H1 (cell line): ENCODE results near the gene TAB3. TPM values are rescaled to one million over a fixed set of nuclear protein-coding genes. Genes with fewer than 3 reads are reported as not detected.

Experiments
- CTCF ChIA-PET: fragments of 300-600 bp; sonication (Branson Sonifier 250); formaldehyde crosslinking; loops from one replicate; lab custom pipeline; 2021; ENCODE audit not compliant: partially characterized antibody; lab: Charles Lee
- POLR2A ChIA-PET: fragments of 300-600 bp; sonication (Branson Sonifier 250); formaldehyde crosslinking; loops from one replicate; lab custom pipeline; 2021; ENCODE audit warnings: inconsistent platforms; ENCODE audit not compliant: partially characterized antibody; lab: Charles Lee
- DNase-seq, 2 experiments: peaks; one replicate each; pipeline versions ENCODE4 v3.0.0 to v3.0.0-alpha.2; 2010 to 2022; ENCODE audit warnings: low spot score in 2 of 2, low read depth in 1 of 2, mixed read lengths in 1 of 2
- FAIRE-seq: peaks from 2 replicates; lab custom pipeline; 2011; peaks lifted over from hg19 to GRCh38; lab: Jason Lieb, UNC
- H2AFZ ChIP-seq: 2 replicates; pipeline ENCODE4 v1.8.1; 2012; ENCODE audit warnings: low read length, inconsistent platforms
- H2AK5ac ChIP-seq: 2 replicates; pipeline ENCODE4 v1.6.1; 2013; ENCODE audit warnings: low read depth, low read length
- H2BK120ac ChIP-seq: replicated peaks from 2 replicates; pipeline ENCODE3; 2013; ENCODE audit warnings: low read depth, low read length, inconsistent platforms
- H2BK12ac ChIP-seq: 2 replicates; pipeline ENCODE4 v1.6.1; 2013; ENCODE audit warnings: low read depth, low read length
- H2BK15ac ChIP-seq: 2 replicates; pipeline ENCODE4 v1.6.1; 2013; ENCODE audit warnings: low read length
- H2BK20ac ChIP-seq: 2 replicates; pipeline ENCODE4 v1.6.1; 2013; ENCODE audit warnings: low read length
- H2BK5ac ChIP-seq: 2 replicates; pipeline ENCODE4 v1.6.1; 2013; ENCODE audit warnings: low read depth, low read length
- H3K14ac ChIP-seq: 2 replicates; pipeline ENCODE4 v1.6.1; 2013; ENCODE audit warnings: inconsistent platforms; ENCODE audit not compliant: insufficient read length
- H3K18ac ChIP-seq: 2 replicates; pipeline ENCODE4 v1.6.1; 2013; ENCODE audit warnings: low read length; ENCODE audit errors: extremely low read depth
- H3K23ac ChIP-seq: 2 replicates; pipeline ENCODE4 v1.6.1; 2013; ENCODE audit warnings: inconsistent platforms; ENCODE audit not compliant: insufficient read length
- H3K23me2 ChIP-seq: 2 replicates; pipeline ENCODE4 v1.6.1; 2013; ENCODE audit warnings: low read depth, low read length
- H3K27ac ChIP-seq: 2 replicates; pipeline ENCODE4 v1.6.1; 2011; ENCODE audit warnings: low read depth, low read length, inconsistent platforms
- H3K27me3 ChIP-seq, 4 experiments: replicated peaks in 1 of 4; 1 replicate in 1 of 4; 2 replicates in 3 of 4; pipeline versions ENCODE4 v1.6.1 to v1.8.1; 2011 to 2013; ENCODE audit warnings: low read length in 3 of 4, mild to moderate bottlenecking in 3 of 4, inconsistent platforms in 2 of 4, mixed read lengths in 2 of 4, moderate library complexity in 1 of 4; ENCODE audit not compliant: control insufficient read depth in 3 of 4, insufficient read depth in 3 of 4; ENCODE audit errors: extremely low read depth in 1 of 4
- H3K36me3 ChIP-seq, 4 experiments: 2 replicates each; pipeline versions ENCODE4 v1.6.1 to v1.8.1; 2011 to 2013; ENCODE audit warnings: mild to moderate bottlenecking in 4 of 4, low read length in 3 of 4, moderate library complexity in 2 of 4, control low read depth in 1 of 4, inconsistent platforms in 1 of 4; ENCODE audit not compliant: insufficient read depth in 4 of 4, control insufficient read depth in 2 of 4
- H3K4ac ChIP-seq: replicated peaks from 2 replicates; pipeline ENCODE3; 2013; ENCODE audit warnings: low read length, low read depth, mixed read lengths, inconsistent platforms; ENCODE audit not compliant: insufficient read length
- H3K4me1 ChIP-seq, 4 experiments: replicated peaks in 1 of 4; 1 replicate in 1 of 4; 2 replicates in 3 of 4; pipeline versions ENCODE4 v1.6.1 to v1.8.1; 2011 to 2013; ENCODE audit warnings: low read length in 3 of 4, inconsistent platforms in 2 of 4, mixed read lengths in 1 of 4; ENCODE audit not compliant: insufficient read depth in 4 of 4, control insufficient read depth in 3 of 4
- H3K4me2 ChIP-seq, 2 experiments: 2 replicates each; pipeline versions ENCODE4 v1.6.1 to v1.8.1; 2011 to 2013; ENCODE audit warnings: low read depth in 2 of 2, low read length in 2 of 2, control low read depth in 1 of 2, inconsistent platforms in 1 of 2, mild to moderate bottlenecking in 1 of 2; ENCODE audit not compliant: insufficient read depth in 1 of 2
- H3K4me3 ChIP-seq, 4 experiments: fragments of 200-600, 300-600 bp in 1 of 4; sonication (generic), shearing (Covaris generic), sonication (Bioruptor Twin) in 1 of 4; 2 replicates each; pipeline versions ENCODE4 v1.5.1 to v1.8.1; 2011 to 2016; ENCODE audit warnings: low read length in 4 of 4, low read depth in 3 of 4, control low read depth in 2 of 4, inconsistent platforms in 2 of 4, mild to moderate bottlenecking in 2 of 4, mixed read lengths in 1 of 4, moderate library complexity in 1 of 4; ENCODE audit not compliant: insufficient read depth in 2 of 4; ENCODE audit errors: extremely low read depth in 1 of 4
- H3K56ac ChIP-seq: replicated peaks from 2 replicates; pipeline ENCODE3; 2013; ENCODE audit warnings: low read depth, mild to moderate bottlenecking, mixed read lengths, low read length, inconsistent platforms; ENCODE audit not compliant: insufficient read length
- H3K79me1 ChIP-seq: 2 replicates; pipeline ENCODE4 v1.6.1; 2013; ENCODE audit warnings: low read depth, low read length, control low read depth
- H3K79me2 ChIP-seq, 2 experiments: 2 replicates each; pipeline versions ENCODE4 v1.6.1 to v1.8.1; 2012 to 2013; ENCODE audit warnings: low read length in 2 of 2, mild to moderate bottlenecking in 2 of 2, inconsistent platforms in 1 of 2; ENCODE audit not compliant: insufficient read depth in 2 of 2, control insufficient read depth in 1 of 2
- H3K9ac ChIP-seq, 4 experiments: replicated peaks in 1 of 4; 1 replicate in 1 of 4; 2 replicates in 3 of 4; pipeline versions ENCODE4 v1.6.1 to v1.8.1; 2011 to 2013; ENCODE audit warnings: low read depth in 3 of 4, low read length in 3 of 4, control low read depth in 2 of 4, mild to moderate bottlenecking in 2 of 4, moderate library complexity in 2 of 4, inconsistent platforms in 1 of 4; ENCODE audit errors: extremely low read depth in 1 of 4
- H3K9me3 ChIP-seq, 2 experiments: 2 replicates each; pipeline versions ENCODE4 v1.6.1 to v1.8.1; 2012 to 2013; ENCODE audit warnings: mild to moderate bottlenecking in 2 of 2, moderate library complexity in 2 of 2, control low read depth in 1 of 2, inconsistent platforms in 1 of 2, low read depth in 1 of 2, low read length in 1 of 2, mixed read lengths in 1 of 2; ENCODE audit not compliant: insufficient read depth in 2 of 2
- H4K20me1 ChIP-seq, 2 experiments: replicated peaks in 1 of 2; 2 replicates each; pipeline versions ENCODE3 to v1.8.1; 2011 to 2013; ENCODE audit warnings: inconsistent platforms in 2 of 2, low read length in 2 of 2, mild to moderate bottlenecking in 1 of 2; ENCODE audit not compliant: insufficient read depth in 2 of 2, control insufficient read depth in 1 of 2
- H4K5ac ChIP-seq: 2 replicates; pipeline ENCODE4 v1.6.1; 2013; ENCODE audit warnings: low read length, low read depth, mixed read lengths, inconsistent platforms; ENCODE audit not compliant: insufficient read length
- H4K8ac ChIP-seq: 2 replicates; pipeline ENCODE4 v1.8.0; 2013; ENCODE audit warnings: mild to moderate bottlenecking, moderate library complexity, low read length, inconsistent platforms; ENCODE audit not compliant: insufficient read depth; ENCODE audit errors: extremely low read depth
- H4K91ac ChIP-seq: replicated peaks from 2 replicates; pipeline ENCODE3; 2013; ENCODE audit warnings: low read length, mixed read lengths, inconsistent platforms; ENCODE audit not compliant: insufficient read length
- ASH2L ChIP-seq: fragments of 200-600, 300-600 bp; sonication (generic); IDR thresholded peaks from one replicate; pipeline ENCODE4 v1.7.1; 2017; ENCODE audit warnings: low read length
- CEBPB ChIP-seq: IDR thresholded peaks from 2 replicates; pipeline ENCODE4 v1.6.1; 2012; ENCODE audit warnings: low read depth, low read length
- CHD2 ChIP-seq: IDR thresholded peaks from 2 replicates; pipeline ENCODE4 v1.6.1; 2012; ENCODE audit warnings: low read length, improper control_type of control experiment
- EZH2 ChIP-seq: fragments of 200-600 bp; sonication (generic); IDR thresholded peaks from 2 replicates; pipeline ENCODE4 v1.7.1; 2012; ENCODE audit warnings: low read depth, mild to moderate bottlenecking, moderate library complexity, low read length, inconsistent platforms; ENCODE audit not compliant: severe bottlenecking
- FOSL1 ChIP-seq: IDR thresholded peaks from 2 replicates; pipeline ENCODE4 v1.6.1; 2011; ENCODE audit warnings: mild to moderate bottlenecking, low read depth, low read length, moderate library complexity; ENCODE audit not compliant: insufficient read depth
- RBBP5 ChIP-seq: IDR thresholded peaks from 2 replicates; pipeline ENCODE4 v1.7.1; 2012; ENCODE audit warnings: low read depth, mild to moderate bottlenecking, inconsistent platforms, low read length, moderate library complexity, borderline replicate concordance
- RFX5 ChIP-seq: IDR thresholded peaks from 2 replicates; pipeline ENCODE4 v1.6.1; 2011; ENCODE audit warnings: low read depth, low read length, improper control_type of control experiment, borderline replicate concordance
- RXRA ChIP-seq: IDR thresholded peaks from 2 replicates; pipeline ENCODE4 v1.6.1; 2011; ENCODE audit warnings: low read depth, mild to moderate bottlenecking, low read length, moderate library complexity; ENCODE audit not compliant: insufficient read depth
- TAF1 ChIP-seq: IDR thresholded peaks from 2 replicates; pipeline ENCODE4 v1.6.1; 2011; ENCODE audit warnings: mild to moderate bottlenecking, low read depth, low read length
- WGBS, 2 experiments: shearing (Covaris generic) in 1 of 2; methylation state at CpG; one replicate each; pipeline versions ENCODE4 v1.1.6 to v1.1.7; 2013 to 2015; ENCODE audit warnings: low lambda C conversion rate in 2 of 2, mixed read lengths in 2 of 2, inconsistent platforms in 1 of 2, low coverage in 1 of 2, missing lambda C conversion rate in 1 of 2; ENCODE audit not compliant: insufficient replicate concordance in 2 of 2, insufficient coverage in 1 of 2, insufficient read length in 1 of 2; ENCODE audit errors: extremely low coverage in 1 of 2, missing lambda C conversion rate in 1 of 2; 5-methylcytosine and 5-hydroxymethylcytosine counted together
- polyA plus RNA-seq, 7 experiments: library from polyadenylated mRNA; depleted of rRNA in 3 of 7; stranded (reverse) in 5 of 7; unstranded in 2 of 7; fragments of >200 nt in 5 of 7; fragments of 200-250 nt in 2 of 7; gene quantifications; 1 replicate in 5 of 7; 2 replicates in 1 of 7; 4 replicates in 1 of 7; pipeline versions ENCODE4 v1.2.1 to v1.2.3, GENCODE V29; 2011 to 2013; ENCODE audit warnings: missing spikeins in 2 of 7, mixed read lengths in 2 of 7
- total RNA-seq: library from RNA; stranded (reverse); fragmentation: NEBNext Ultra II Directional; extraction: Animal tissue kit (Norgen Biotek cat#: 25700); gene quantifications from 2 replicates; pipeline ENCODE4 v1.2.1, GENCODE V29; 2021

The TAB3 gene
- total and polyA plus RNA-seq, 2 of the 8 experiments (the other 6 are each of a cell fraction or from before 2014, with no cell fraction given): 12.7 to 12.9 TPM

GRCh38 chrX:30918480-30918879 lies 29.4 kb upstream of the TAB3 start:
- no peak overlapping the region for H3K4ac ChIP-seq
- H2BK12ac ChIP-seq: no peak overlapping the region
- no peak for DNase-seq
- H4K20me1 ChIP-seq: no peaks in the 10 kb centered on the region
- no peak overlapping the region for H4K5ac ChIP-seq
- no peak overlapping the region for H2BK15ac ChIP-seq
- H3K4me3 ChIP-seq: no peak overlapping the region
- H2AFZ ChIP-seq: no peak overlapping the region
- no peak for FAIRE-seq
- no peak overlapping the region for H2BK20ac ChIP-seq
- no peaks in the 10 kb centered on the region for H3K36me3 ChIP-seq
- H3K4me2 ChIP-seq: no peak overlapping the region
- H3K56ac ChIP-seq: no peak overlapping the region
- no peaks in the 10 kb centered on the region for H3K4me1 ChIP-seq
- TF ChIP-seq RBBP5 (no peak), TAF1 (no peak), EZH2 (no peak), ASH2L (no peak), CHD2 (no peak), RXRA (no peak), FOSL1 (no peak), RFX5 (no peak), CEBPB (no peak)
- TF ChIP-seq, all 59 proteins: peak for 0
- H2BK5ac ChIP-seq: no peak overlapping the region
- no peaks in the 10 kb centered on the region for H3K79me1 ChIP-seq
- H3K27me3 ChIP-seq: no peaks in the 10 kb centered on the region
- H4K8ac ChIP-seq: no peak overlapping the region
- no peak overlapping the region for H3K23ac ChIP-seq
- POLR2A ChIA-PET: no interaction called here
- H2BK120ac ChIP-seq: no peak overlapping the region
- H3K23me2 ChIP-seq: no peaks in the 10 kb centered on the region
- H3K9me3 ChIP-seq: no peaks in the 10 kb centered on the region
- H3K14ac ChIP-seq: no peak overlapping the region
- WGBS, 2 experiments: 69% methylated on average over 1 of the region's 1 CpG; no CpG with 5 or more reads in 1 of the 2 experiments
- H2AK5ac ChIP-seq: no peak overlapping the region
- no peak overlapping the region for H3K9ac ChIP-seq
- CTCF ChIA-PET: interaction anchor here (1.0 kb wide), 1 partner anchor 11 kb away, joined by 3 read pairs; no protein-coding TSS in a partner anchor
- H4K91ac ChIP-seq: no peak overlapping the region
- no peak overlapping the region for H3K18ac ChIP-seq
- H3K79me2 ChIP-seq: no peaks in the 10 kb centered on the region
- no peak overlapping the region for H3K27ac ChIP-seq
